GM13977 (cell line): Measurements from ENCODE around the gene ALLC.
"Not testable (repeated sequence)": the region's sequence is repeated elsewhere in the genome, so short reads cannot be mapped to it uniquely, and the experiment has no call there.

Source experiments
- DNase-seq: peaks from one replicate; pipeline ENCODE4 v3.0.0; 2012; ENCODE audit warnings: low spot score
- in situ Hi-C: fragments of 300-500 bp; cut with MboI; formaldehyde crosslinking; loops from one replicate; pipeline ENCODE4 v1.12.0; 2022; ENCODE audit warnings: low sequenced_read_pairs, low pct_unique_long_range_greater_than_20kb, mixed read lengths, inconsistent platforms; ENCODE audit not compliant: unreplicated experiment
- TF ChIP-seq, protein P1 (sequence below): IDR thresholded peaks from 2 replicates; pipeline ENCODE4 v1.5.1; 2012; ENCODE audit warnings: mild to moderate bottlenecking, control low read depth; ENCODE audit not compliant: insufficient read depth; ENCODE audit errors: extremely low read depth, missing control alignments

ALLC gene

GRCh38 chr2:3613524-3613905 is 44.5 kb upstream of the ALLC start:
- DNase-seq: no peak
- in situ Hi-C loops: no loop called here
- TF ChIP-seq, protein P1, sequence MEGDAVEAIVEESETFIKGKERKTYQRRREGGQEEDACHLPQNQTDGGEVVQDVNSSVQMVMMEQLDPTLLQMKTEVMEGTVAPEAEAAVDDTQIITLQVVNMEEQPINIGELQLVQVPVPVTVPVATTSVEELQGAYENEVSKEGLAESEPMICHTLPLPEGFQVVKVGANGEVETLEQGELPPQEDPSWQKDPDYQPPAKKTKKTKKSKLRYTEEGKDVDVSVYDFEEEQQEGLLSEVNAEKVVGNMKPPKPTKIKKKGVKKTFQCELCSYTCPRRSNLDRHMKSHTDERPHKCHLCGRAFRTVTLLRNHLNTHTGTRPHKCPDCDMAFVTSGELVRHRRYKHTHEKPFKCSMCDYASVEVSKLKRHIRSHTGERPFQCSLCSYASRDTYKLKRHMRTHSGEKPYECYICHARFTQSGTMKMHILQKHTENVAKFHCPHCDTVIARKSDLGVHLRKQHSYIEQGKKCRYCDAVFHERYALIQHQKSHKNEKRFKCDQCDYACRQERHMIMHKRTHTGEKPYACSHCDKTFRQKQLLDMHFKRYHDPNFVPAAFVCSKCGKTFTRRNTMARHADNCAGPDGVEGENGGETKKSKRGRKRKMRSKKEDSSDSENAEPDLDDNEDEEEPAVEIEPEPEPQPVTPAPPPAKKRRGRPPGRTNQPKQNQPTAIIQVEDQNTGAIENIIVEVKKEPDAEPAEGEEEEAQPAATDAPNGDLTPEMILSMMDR: no peak

DNA sequence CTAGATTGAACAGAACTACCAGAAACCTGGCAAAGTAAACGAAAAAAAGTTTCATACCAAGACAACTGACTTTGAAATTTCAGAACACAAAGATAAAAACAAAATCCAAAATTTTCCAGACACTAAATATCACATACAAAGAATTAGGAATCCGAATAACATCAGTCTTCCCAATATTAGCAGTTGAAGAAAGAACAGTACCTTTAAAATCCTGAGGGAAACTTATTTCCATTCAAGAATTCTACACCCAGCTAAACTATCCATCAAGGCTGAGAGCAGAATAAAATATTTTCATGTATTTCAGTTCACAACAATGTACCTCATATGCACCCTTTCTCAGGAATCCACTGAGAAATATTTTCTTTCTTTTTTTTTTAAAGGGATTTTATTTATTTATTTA is 43.3 kb upstream of the ALLC start:
- in situ Hi-C loops, DNase-seq: not testable (repeated sequence)

DNA sequence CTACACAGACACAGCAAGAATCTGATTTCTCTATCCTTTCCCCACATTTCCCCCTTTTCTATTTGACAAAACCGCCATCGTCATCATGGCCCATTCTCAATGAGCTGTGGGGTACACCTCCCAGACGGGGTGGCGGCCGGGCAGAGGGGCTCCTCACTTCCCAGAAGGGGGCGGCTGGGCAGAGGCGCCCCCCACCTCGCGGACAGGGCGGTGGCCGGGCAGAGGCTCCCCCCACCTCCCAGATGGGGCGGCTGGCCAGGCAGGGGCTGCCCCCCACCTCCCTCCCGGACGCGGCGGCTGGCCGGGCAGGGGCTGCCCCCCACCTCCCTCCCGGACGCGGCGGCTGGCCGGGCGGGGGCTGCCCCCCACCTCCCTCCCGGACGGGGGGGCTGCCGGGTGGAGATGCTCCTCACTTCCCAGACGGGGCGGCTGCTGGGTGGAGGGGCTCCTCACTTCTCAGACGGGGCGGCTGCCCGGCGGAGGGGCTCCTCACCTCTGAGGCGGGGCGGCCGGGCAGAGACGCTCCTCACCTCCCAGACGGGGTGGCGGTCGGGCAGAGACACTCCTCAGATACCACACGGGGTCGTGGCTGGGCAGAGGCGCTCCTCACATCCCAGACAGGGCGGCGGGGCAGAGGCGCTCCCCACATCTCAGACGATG is 42.3 kb upstream of the ALLC start:
- DNase-seq, in situ Hi-C loops: not testable (repeated sequence)

- not testable (repeated sequence) for DNase-seq
These were observed 41.4 kb upstream of the ALLC start for GRCh38 chr2:3616435-3617197.

DNA sequence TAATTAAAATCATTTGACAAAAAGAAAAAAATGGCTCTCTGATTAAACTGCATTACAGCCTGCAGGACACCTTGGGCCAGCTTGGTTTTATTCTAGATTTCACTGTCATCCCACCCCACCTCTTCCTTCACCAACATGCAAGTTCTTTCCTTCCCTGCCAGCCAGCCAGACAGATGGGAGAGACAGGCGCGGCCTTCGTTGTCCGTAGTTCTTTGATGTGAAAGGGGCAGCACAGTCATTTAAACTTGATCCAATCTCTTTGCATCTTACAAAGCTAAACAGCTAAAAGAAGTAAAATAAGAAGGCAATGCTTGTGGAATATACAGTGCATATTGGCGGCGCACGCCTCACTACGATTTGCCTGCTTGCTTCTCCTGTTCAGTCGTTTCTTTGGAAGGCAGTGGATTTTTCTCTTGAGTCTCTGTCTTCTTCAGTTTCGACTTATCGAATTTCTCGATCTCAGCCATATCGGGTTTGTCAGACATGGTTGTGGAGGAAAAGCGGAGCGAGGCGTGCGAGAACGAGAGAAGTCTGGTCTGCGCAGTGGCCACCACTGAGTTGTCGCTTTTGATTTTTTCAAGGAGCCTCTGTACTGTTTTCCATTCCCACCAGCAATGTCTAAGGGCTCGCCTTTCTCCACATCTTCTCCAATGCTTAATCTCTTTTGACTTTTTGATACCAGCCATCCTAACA is 40.7 kb upstream of the ALLC start:
- TF ChIP-seq, protein P1: no peak
- in situ Hi-C loops: no loop called here
- DNase-seq: no peak

More at GRCh38 chr2:3616435-3617197, 41.4 kb upstream of the ALLC start:
- in situ Hi-C loops: not testable (repeated sequence)

GRCh38 chr2:3618367-3618766 is 39.6 kb upstream of the ALLC start:
- TF ChIP-seq, protein P1: no peak
- in situ Hi-C loops: no loop called here
- no peak for DNase-seq

DNA sequence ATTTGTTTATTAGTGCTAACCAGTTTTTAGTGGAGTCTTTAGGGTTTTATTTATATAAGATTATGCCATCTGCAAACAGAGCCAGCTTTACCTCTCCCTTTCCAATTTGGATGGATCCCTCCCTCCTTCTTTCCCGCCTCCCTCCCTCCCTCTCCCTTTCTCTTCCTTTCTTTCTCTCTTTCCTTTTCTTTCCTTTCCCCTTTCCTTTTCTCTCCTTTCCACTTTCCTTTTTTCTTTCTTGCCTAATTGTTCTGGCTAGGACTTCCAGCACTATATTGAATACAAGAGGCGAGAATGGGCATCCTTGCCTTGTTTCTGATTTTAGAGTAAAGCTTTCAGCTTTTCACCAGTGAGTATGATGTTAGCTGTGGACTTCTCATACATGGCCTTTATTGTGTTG is 39.0 kb upstream of the ALLC start:
- in situ Hi-C loops: no loop called here
- TF ChIP-seq, protein P1: no peak

DNA sequence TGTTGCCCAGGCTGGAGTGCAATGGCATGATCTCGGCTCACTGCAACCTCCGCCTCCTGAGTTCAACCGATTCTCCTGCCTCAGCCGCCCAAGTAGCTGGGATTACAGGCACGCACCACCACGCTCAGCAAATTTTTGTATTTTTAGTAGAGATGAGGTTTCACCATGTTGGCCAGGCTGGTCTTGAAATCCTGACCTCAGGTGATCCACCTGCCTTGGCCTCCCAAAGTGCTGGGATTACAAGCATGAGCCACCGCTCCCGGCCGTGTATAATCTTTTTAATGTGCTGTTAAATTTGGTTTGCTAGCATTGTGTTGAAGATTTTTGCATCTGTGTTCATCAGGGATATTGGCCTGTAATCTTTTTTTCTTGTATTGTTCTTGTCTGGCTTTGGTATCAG is 38.3 kb upstream of the ALLC start:
- in situ Hi-C loops, DNase-seq: not testable (repeated sequence)

More for the DNA sequence above, 39.0 kb upstream of the ALLC start:
- DNase-seq: no peak
